Measurements from ENCODE around the gene CPAMD8.
"Not testable (repeated sequence)": the region's sequence is repeated elsewhere in the genome, so short reads cannot be mapped to it uniquely, and the experiment has no call there.

CPAMD8 gene

GRCh38 chr19:16996838-16997490, 29.6 kb downstream of the CPAMD8 start:
- not testable (repeated sequence) for DNase-seq

DNA sequence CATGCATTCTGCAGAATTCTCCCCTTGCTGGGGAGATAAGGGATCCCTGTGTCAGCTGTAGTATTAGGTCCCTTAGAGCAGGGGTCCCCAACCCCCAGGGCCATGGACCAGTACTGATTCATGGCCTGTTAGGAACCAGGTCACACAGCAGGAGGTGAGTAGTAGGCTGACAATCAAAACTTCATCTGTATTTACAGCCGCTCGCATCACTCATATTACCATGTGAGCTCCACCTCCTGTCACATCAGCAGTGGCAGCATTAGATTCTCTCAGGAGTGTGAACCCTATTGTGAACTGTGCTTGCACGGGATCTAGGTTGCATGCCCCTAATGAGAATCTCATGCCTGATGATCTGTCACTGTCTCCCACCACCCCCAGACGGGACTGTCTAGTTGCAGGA, 37.9 kb downstream of the CPAMD8 start:
- DNase-seq: no peak

- DNase-seq: no peak
These were observed 41.2 kb downstream of the CPAMD8 start for GRCh38 chr19:16985403-16985802.

GRCh38 chr19:16982586-16982985, 44.0 kb downstream of the CPAMD8 start:
- not testable (repeated sequence) for DNase-seq

DNA sequence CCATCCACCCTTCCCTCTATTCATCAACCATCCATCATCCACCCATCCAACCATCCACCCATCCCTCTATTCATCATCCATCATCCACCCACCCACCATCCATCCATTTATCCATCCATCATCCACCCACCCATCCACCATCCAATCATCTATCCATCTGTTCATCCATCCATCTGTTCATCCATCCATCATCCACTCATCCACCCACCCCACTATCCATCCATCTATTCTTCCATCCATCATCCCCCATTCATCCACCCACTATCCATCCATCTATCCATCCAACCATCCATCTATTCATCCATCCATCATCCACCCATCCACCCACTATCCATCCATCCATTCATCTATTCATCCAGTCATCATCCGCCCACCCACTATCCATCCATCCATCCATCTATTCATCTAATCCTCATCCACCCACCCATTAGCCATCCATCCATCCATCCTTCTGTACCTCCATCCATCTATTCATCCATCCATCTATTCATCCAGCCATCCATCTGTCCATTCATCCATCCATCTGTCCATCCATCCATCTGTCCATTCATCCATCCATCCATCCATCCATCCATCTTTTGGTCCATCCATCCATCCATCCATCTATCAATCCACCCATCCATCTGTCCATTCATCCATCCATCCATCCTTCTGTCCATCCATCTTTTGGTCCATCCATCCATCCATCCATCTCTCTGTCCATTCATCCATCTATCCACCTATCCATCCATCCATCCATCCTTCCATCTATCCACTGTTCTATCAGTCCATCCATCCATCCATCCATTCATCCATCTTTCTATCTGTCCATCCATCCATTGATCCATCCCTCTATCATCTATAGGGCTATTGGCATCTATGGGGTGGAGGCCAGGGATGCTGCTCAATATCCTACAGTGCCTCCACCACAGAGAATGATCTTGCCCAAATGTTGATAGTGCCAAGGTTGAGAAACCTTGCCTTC, 47.5 kb downstream of the CPAMD8 start:
- DNase-seq: no peak

GRCh38 chr19:16978156-16978555, 48.5 kb downstream of the CPAMD8 start:
- no peak for DNase-seq

GRCh38 chr19:16977306-16977705, 49.3 kb downstream of the CPAMD8 start:
- DNase-seq: no peak

DNA sequence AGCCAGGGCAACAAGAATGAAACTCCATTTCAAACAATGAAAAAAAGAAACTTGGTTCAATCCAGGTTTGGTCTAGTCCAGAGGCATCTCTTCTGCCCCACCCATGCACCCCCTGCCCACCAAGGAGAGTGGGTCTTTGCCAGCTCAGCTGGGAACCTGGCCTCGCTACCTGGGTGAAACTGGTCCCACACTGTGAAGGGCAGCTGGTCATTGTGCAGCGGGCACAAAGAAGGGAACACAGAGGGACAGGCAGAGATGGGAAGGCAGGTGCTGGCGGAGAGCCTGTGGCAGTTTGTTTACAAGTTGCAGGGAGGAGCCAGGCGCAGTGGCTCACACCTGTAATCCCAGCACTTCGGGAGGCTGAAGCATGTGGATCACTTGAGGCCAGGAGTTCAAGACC, 50.2 kb downstream of the CPAMD8 start:
- DNase-seq: no peak

GRCh38 chr19:16970821-16971220, 55.8 kb downstream of the CPAMD8 start:
- DNase-seq: no peak

- no peak for DNase-seq
These were observed 57.5 kb downstream of the CPAMD8 start for GRCh38 chr19:16969135-16969534.

GRCh38 chr19:16960996-16961822, 65.4 kb downstream of the CPAMD8 start:
- not testable (repeated sequence) for DNase-seq

DNA sequence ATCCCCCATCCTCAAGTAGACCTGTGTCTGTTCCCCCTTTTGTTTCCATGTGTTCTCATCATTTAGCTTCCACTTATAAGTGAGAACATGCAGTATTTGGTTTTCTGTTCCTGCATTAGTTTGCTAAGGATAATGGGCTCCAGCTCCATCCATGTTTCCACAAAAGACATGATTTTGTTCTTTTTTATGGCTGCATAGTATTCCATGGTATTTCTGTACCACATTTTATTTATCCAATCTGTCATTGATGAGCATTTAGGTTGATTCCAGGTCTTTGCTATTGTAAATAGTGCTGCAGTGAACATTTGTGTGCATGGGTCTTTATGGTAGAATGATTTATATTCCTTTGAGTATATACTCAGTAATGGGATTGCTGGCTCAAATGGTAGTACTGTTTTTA, 68.3 kb downstream of the CPAMD8 start:
- not testable (repeated sequence) for DNase-seq

GRCh38 chr19:16957855-16958254, 68.8 kb downstream of the CPAMD8 start:
- DNase-seq: no peak

- DNase-seq: no peak
These were observed 69.4 kb downstream of the CPAMD8 start for GRCh38 chr19:16957151-16957701.

DNA sequence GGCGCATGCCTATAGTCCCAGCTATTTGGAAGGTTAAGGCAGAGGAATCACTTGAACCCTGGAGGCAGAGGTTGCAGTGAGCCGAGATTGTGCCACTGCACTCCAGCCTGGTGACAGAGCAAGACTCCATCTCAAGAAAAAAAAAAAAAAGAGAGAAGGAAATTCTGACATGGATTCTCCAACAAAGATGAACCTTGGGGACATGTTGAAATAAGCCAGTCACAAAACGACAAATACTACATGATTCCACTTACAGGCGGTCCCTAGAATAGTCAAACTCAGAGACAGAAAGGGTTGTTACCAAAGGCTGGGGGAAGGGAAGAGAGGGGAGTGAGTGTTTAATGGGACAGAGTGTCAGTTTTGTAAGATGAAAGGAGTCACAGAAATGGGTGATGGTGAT, 71.4 kb downstream of the CPAMD8 start:
- no peak for DNase-seq

DNA sequence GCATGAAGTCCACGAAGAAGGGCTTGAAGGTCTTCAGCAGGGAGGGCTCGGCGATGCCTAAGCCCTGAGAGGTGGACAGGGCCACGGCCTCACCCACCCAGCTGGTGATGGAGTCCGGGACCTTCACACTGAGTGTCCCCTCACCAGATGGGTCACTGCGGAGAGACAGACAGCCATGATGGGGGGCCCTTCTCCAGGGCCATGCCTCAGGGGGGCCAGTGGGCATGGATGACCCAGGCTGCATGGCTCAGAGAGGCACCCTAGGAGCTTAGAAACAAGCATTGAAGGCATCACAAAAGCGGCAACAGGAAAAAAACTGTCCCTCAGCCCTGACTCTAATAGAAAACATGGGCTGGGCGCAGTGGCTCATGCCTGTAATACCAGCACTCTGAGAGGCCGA, 74.6 kb downstream of the CPAMD8 start:
- DNase-seq: no peak

- DNase-seq: no peak
These were observed 75.1 kb downstream of the CPAMD8 start for GRCh38 chr19:16951529-16951928.

DNA sequence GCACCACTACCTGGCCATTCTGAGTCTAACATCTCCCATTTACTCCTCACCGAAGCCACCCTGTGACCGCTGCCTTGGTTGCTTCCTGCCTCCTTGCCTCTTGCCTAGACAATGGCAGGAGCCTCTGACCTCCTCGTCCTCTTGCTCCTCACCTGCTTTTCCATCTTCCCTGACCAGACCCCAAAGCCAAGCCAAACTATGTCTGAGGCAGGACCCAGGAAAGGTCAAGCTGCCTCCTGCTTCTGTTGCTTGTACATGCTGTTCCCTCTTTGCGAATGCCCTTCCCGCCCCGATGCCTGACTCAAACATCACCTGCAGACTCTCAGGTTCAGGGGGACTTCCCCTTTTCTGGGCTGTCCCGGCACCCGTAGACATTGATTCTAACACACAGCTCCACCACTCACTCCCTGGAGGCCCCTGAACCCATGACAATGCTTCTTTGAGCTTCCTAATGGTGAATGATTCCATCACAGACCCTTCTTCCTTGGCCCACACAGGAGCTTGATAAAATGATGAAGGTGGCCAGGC, 77.0 kb downstream of the CPAMD8 start:
- DNase-seq: no peak

DNA sequence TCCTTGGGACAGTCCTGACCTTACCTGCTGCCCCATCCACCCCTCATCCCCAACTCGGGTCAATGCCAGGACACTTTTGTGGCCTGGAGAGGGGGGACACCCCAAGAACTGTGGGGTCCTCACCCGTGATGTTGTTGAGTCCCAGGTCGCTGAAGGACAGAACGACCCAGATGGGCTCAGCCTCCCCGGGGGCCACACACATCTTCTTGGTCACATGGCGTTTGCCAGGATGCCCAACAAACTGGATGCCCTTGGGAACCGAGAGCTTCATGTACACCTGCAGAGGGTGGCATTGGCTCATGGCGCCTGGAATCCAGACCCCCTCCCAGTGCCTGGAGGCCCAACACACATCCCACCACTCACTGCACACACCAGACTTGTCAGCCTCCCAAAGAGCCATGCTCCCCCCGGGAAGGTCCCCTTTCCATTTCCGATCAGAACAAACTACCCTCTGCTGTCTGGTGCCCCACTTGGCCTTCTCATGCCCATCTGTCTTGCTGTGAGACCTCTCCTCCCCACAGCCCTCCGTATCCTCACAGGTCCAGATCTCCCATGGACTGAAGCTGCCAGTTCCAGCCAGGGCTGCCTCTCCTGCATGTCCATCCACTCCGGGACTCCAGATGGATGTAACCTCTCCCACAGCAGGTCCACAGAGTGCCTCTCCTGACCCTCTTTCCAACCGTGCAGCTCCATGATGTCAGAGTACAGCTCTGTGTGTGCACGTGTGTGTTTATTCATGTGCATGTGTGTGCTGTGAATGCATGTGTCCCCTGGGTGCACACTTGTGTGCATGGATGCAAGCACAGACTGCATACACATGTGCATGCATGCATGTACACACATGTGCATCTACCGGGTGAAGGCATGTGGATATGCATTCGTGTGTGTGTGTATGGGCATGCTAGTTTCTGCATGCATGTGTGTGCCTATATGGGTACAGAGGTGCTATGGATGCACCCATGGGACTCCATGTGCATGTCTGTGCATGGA, 79.4 kb downstream of the CPAMD8 start:
- DNase-seq: no peak

DNA sequence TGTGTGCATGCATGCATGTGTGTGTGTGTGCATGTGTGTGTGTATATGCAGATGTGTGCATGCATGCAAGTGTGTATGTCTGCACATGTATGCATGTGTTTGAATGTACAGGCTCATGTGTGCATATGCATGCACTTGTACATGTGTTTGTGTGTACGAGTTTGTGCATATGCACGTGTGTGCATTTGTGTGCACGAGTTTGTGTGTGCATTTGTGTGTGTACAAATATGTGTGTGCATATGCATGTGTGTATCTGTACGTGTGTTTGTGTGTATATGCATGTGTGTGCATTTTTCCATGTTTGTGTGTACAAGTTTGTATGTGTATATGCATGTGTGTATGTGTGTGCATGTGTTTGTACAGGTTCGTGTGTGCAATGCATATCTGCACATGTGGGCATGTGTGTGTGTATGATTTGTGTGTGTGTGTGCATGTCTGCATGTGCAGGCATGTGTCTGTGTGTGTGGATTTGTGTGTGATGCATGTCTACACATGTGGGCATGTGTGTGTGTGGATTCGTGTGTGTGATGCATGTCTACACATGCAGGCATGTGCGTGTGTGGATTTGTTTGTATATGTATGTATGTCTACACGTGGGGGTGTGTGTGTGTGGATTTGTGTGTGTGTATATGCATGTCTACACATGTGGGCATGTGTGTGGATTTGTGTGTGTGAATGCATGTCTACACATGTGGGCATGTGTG, 80.7 kb downstream of the CPAMD8 start:
- DNase-seq: no peak

DNA sequence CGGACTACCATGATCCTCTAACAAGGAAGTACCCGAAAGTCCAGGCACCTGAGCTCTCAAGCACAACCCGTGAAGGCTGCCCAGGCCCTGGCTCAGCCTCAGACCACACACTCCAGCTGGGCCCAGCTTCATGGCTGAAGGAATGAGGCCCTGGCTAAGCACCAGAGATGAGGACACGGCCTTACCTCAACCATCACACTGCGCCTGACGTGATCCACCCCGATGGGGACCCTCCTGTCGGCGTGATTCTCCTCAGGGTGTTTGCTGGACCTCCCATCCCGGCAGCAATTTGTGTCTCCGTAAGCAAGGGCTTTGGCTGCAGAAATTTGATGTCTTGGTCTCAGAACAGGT, 81.3 kb downstream of the CPAMD8 start:
- no peak for DNase-seq

Data from activated CD4-positive, alpha-beta T cell treated with anti-CD3 and anti-CD28 coated beads, Interleukin-2, amount 50 U/mL, for 1 hour (primary cell).